DMS153 (cell line): ENCODE data around the gene USP53.
"Not testable (repeated sequence)": the region's sequence is repeated elsewhere in the genome, so short reads cannot be mapped to it uniquely, and the experiment has no call there.

Experiments
- DNase-seq: peaks from one replicate; lab custom pipeline; 2025; lab: John Stamatoyannopoulos, UW

The USP53 gene

DNA sequence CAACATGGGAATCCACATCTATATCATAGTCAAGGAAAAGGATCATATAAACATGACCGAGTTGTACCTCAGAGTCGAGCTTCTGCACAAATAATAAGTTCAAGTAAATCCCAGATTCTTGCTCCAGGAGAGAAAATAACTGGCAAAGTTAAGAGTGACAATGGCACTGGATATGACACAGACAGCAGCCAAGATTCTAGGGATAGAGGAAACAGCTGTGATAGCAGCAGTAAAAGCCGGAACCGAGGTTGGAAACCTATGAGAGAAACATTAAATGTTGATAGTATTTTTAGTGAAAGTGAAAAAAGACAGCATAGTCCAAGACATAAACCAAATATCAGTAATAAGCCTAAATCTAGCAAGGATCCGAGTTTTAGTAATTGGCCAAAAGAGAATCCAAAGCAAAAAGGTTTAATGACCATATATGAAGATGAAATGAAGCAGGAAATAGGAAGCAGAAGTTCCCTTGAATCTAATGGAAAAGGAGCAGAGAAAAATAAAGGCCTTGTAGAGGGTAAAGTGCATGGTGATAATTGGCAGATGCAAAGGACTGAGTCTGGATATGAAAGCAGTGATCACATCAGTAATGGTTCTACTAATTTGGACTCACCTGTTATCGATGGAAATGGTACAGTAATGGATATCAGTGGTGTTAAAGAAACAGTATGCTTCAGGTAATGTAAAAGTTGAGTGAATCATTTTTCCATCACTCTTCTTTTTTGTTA lies 59.0 kb downstream of the USP53 start:
- DNase-seq = no peak

DNA sequence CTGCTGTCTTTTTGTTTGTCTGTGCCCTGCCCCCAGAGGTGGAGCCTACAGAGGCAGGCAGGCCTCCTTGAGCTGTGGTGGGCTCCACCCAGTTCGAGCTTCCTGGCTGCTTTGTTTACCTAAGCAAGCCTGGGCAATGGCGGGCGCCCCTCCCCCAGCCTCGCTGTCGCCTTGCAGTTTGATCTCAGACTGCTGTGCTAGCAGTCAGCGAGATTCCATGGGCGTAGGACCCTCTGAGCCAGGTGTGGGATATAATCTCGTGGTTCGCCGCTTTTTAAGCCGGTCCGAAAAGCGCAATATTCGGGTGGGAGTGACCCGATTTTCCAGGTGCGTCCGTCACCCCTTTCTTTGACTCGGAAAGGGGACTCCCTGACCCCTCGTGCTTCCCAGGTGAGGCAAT lies 67.0 kb downstream of the USP53 start:
- DNase-seq = not testable (repeated sequence)

- DNase-seq = not testable (repeated sequence)
Measured at GRCh38 chr4:119279945-119280344, 67.4 kb downstream of the USP53 start.

DNA sequence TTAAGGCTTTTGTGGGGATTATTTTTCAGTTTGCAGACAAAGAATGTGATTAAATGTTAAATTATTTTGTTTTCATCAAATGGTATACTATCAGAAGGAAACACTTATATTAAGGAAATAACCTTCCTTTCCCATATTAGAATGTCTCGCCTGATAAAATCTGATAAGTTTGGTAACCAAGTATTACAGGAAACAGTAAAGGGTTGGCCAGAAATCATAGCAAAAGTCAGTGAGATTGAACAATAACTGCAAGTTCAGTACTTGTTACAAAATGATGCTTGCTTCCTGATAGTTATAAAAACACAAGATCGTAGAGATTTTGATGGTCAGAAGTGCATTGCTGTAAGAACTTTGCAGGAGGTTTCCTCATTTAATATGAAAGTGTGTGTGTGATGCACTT lies 68.9 kb downstream of the USP53 start:
- no peak for DNase-seq

DNA sequence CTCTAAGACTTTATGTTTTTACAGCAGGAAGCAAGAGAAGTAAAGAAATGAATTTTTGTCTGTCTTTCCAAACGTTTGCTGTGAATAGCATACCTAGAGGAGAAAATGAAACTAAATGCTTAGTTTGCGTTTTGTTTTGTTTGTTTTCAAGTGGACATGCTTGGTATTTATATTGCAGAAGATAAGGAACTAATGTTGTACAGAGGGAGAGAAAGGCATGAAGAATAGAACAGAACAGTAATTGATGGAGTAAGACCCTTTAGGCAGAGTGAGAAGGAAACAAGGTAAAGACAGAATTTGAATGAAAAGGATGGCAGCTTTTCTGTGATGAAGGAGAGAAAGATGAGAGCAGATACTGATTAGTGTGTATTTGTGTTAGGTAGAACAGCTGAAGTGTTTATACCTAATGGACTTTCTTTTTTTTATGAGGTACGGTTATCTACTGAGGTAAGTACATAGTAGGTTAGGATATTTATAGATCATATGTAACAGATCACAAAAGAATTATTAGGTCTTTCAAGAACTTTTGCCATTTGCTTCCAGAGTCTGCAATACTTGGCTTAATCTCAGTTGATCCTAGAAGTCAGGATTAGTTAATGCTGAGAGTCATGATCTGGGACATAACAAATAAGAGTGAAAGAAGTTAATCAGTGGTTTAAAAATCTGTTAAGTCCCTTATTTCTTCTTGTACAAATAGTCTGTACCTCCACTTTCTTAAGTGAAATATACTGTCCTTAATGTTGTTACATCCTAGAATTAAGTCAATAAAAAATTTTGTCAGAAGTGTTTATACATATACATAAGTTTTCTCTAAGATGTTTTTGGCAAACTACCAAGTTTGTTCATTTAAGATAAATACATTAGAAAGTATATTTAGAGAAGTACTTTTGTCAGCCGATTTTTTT lies 72.6 kb downstream of the USP53 start:
- DNase-seq = no peak

- DNase-seq = no peak
Measured at GRCh38 chr4:119286377-119287002, 74.0 kb downstream of the USP53 start.

DNA sequence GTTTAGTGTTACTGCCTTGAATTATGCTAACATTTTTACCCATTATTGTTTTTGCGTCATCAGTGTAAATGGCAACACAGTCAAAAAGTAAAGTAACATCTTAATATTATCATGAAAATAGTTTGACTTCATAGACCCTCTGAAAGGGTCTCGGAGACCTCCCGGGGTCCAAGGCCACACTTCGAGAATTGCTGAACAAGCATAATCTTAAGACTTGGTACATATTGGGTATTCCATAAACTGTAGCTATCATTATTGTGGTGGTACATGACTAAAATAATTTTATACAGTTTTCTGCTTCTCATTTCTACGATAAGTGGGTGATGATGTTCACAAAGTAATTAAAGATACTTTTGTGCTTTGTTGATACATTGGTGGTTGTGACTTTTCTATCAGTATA lies 76.8 kb downstream of the USP53 start:
- DNase-seq = no peak

DNA sequence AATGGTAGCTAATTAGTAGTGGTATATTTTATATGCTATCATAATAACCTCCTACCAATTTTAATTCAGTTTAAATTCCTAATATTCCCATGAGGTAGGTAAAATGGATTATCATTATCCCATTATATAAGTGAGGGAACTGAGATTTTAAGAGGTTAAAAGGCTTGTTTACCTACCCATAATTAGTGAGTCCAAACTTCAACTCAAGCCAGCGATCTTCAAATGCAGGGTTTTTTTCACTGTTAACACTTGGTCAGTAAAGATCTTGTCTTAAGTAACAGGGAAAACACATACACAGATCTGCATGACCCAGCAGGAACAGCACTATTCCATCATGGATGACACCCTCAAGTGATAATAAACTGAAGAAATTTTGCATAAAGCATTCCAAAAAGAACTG lies 78.1 kb downstream of the USP53 start:
- DNase-seq = no peak

DNA sequence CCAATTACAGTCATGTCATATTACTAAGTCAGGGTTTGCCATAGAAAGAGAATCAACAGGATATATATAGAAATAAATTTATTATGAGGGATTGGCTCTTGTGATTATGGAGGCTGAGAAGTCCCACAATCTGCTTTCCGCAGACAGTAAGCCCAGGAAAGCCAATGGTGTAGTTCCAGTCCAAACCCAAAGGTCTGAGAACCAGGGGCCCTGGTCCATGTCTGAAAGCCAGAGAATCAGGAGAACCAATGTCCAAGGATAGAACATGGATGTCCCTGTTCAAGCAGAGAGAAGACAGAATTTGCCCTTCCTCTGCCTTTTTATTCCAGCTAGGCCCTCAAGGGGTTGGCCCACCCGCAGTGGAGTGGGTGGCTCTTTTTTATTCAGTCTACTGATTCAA lies 83.8 kb downstream of the USP53 start:
- no peak for DNase-seq

DNA sequence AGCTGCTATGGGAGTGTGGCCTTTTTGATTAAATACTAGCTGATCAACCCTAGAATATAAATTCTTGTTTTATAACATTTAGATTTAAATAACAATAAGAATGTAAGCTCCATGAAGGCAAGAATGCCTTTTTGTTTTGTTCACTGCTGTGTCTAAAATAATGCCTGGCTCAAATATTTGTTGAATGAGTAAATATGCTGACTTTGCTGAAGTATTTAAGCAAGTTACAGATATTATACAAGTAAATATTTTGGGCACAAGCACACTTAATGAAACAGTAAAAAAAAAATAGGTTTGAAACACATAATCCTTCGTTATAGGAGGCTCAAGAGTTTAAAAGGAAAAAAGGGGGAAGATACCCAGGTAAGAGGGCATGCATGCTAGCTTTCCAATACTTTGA lies 85.3 kb downstream of the USP53 start:
- no peak for DNase-seq

DNA sequence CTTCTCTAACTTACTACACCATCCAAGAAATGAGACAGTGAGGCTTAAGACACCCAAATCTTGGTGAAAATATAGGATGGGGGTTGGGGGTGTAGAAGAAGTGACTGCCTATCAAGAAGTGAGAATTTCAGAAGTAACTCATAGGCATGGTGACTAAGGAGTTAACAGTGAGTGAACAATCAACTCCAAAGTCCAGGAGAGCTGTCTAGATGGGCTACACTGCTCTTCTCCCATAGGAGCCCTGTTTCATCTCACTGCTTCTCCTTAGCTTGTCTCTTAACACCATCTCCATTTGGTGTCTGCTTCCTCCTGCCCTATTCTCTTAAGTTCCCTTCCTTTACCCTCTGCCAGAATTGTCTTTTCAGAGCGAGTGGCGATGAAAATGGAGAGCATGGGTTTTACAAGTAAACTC lies 86.8 kb downstream of the USP53 start:
- DNase-seq = no peak

- DNase-seq = no peak
Measured at GRCh38 chr4:119299741-119300100, 87.2 kb downstream of the USP53 start.

DNA sequence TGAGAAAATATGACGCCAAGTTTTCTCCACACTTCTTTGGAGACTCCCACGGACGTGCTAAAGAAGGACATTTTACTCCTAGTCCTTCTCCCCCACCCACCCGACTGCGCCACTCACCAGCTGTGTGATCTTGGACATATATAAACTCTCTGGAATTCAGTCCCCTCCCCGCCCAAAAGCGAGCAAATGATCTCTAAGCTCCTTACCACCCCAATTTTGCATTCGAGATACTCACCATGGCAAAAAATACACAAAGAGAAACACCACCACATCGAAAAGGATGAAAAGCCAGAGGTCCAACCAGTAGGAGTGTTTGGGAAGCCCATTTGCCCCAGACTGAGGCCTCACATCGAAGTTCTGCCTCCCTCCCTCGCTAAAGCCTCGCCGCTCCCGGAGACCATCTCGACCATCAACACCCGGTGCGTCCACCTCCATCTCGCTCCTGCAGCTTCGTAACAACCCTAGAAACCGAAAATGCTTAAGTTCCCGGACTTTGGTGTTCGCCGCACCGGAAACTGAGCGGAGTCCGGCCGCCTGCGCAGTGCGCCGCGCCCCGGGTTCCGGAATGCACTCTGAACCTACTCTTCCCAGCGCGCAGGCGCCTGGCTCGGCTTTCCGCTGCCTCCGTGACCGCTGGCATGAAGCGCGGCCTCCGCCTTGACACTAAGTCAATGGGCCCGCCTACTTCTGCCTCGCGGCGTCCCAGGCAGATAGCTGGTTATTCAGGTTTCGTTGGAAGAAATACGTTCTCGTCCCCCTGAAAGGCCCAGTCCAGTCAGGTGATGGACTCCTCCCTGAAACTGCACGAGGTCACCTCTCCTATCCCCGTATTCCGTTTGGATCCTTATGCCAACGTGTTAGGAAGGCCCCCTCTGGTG lies 87.8 kb downstream of the USP53 start:
- no peak for DNase-seq

GRCh38 chr4:119302073-119302832 lies 89.7 kb downstream of the USP53 start:
- DNase-seq = no peak

- no peak for DNase-seq
Measured at GRCh38 chr4:119303587-119304305, 91.2 kb downstream of the USP53 start.

DNA sequence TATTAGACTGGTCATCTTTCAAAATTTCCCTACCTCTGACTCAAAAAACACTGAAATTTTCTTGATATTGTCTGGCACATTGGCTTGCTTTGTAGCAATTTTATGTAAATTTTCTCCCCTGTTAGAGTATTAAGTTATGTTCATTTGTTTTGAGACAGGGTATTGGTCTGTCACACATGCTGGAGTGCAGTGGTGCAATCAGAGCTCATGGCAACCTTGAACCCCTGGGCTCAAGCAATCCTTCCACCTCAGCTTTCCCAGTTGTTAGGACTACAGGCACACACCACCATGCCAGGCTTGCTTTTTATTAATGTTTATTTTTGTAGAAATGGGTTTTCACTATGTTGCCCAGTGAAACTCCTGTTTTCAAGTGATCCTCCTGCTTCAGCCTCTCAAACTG lies 91.9 kb downstream of the USP53 start:
- no peak for DNase-seq

DNA sequence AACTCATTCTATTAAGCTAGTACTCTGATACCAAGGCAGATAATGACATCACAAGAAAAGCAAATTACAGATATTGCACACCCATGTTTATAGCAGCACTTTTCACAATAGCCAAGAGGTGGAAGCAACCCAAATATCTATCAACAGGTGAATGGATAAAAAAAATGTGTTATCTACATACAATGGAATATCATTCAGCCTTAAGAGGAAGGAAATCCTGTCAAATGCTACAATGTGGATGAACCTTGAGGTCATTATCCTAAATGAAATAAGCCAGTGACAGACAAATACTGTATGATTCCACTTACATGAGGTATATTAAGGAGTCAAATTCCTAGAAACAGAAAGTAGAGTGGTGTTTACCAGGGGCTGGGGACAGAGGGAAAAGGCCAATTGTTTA lies 95.1 kb downstream of the USP53 start:
- no peak for DNase-seq

GRCh38 chr4:119310826-119311225 lies 98.3 kb downstream of the USP53 start:
- no peak for DNase-seq

GRCh38 chr4:119313237-119313636 lies 100.7 kb downstream of the USP53 start:
- no peak for DNase-seq

- DNase-seq = peak; percentile 59
Measured at GRCh38 chr4:119314356-119314755, 101.8 kb downstream of the USP53 start.

GRCh38 chr4:119315036-119315435 lies 102.5 kb downstream of the USP53 start:
- no peak for DNase-seq
